COLO829 (cell line): ENCODE results near the gene PHGDH.
"Not testable (repeated sequence)": the region's sequence is repeated elsewhere in the genome, so short reads cannot be mapped to it uniquely, and the experiment has no call there.

Experiments
- DNase-seq: peaks from one replicate; pipeline ENCODE4 v3.0.0; 2012; ENCODE audit warnings: low spot score

Gene PHGDH

DNA sequence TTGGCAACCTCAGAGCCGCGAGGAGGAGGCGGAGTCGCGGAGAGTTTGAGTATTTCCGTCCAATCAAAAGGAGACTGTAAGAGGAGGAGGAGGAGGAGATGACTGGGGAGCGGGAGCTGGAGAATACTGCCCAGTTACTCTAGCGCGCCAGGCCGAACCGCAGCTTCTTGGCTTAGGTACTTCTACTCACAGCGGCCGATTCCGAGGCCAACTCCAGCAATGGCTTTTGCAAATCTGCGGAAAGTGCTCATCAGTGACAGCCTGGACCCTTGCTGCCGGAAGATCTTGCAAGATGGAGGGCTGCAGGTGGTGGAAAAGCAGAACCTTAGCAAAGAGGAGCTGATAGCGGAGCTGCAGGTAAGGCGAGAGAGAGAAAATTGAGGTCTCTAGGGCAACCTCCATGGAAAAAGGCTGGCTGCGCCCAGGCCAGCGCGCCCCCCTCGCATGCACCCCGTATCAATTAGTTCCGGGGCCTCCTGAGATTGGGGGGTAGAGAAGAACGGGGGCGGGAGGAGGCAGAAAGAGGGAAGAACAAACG is at the start of gene PHGDH:
PHGDH (plus strand) TSS at position 131 of the 538 bp plus-strand sequence; CDS start at position 220, 89 bp downstream.
- peak; percentile 89 for DNase-seq

- no peak for DNase-seq
Measured at GRCh38 chr1:119662034-119662437, 49.7 kb upstream of the PHGDH start.

- DNase-seq = no peak
Measured at GRCh38 chr1:119664067-119664466, 47.7 kb upstream of the PHGDH start.

DNA sequence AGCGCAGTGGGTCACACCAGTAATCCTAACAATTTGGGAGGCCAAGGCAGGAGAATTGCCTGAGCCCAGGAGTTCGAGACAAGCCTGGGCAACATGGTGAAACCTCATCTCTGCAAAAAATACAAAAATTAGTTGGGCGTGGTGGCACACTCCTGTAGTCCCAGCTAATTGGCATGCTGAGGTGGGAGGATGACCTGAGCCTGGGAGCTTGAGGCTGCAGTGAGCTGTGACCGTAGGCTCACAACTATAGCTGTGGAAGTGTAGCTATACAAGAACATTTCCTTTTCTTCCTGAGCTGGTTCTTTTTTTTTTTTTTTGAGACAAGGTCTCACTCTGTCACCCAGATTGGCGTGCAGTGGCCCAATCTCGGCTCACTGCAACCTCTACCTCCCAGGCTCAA is 44.6 kb upstream of the PHGDH start:
- DNase-seq = no peak

- DNase-seq = no peak
Measured at GRCh38 chr1:119670898-119671297, 40.8 kb upstream of the PHGDH start.

- peak; percentile 89 for DNase-seq
Measured at GRCh38 chr1:119673171-119673940, 38.4 kb upstream of the PHGDH start.

GRCh38 chr1:119674111-119674526 is 37.6 kb upstream of the PHGDH start:
- DNase-seq = peak; percentile 85

DNA sequence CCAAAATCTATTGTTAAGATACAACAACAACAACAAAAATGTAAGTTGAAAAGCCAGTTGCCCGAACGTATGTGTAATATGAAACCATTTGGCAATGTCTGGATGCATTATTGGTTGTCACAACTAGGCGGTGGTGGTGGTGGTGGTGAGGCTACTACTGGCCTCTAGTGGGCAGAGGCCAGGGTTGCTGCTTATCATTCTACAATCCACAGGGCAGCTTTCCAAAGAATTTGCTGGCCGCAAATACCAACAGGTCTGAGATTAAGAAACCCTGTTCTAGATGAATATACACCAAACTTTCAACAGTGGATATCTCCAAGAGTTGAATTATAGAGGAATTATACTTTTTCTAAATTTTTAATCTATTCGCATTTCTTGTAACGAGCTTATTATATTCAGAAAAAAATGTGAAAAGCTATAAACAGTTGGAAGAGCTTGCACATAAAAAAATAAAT is 36.9 kb upstream of the PHGDH start:
- DNase-seq = no peak

GRCh38 chr1:119675349-119676345 is 36.1 kb upstream of the PHGDH start:
- peak; percentile 80 for DNase-seq

DNA sequence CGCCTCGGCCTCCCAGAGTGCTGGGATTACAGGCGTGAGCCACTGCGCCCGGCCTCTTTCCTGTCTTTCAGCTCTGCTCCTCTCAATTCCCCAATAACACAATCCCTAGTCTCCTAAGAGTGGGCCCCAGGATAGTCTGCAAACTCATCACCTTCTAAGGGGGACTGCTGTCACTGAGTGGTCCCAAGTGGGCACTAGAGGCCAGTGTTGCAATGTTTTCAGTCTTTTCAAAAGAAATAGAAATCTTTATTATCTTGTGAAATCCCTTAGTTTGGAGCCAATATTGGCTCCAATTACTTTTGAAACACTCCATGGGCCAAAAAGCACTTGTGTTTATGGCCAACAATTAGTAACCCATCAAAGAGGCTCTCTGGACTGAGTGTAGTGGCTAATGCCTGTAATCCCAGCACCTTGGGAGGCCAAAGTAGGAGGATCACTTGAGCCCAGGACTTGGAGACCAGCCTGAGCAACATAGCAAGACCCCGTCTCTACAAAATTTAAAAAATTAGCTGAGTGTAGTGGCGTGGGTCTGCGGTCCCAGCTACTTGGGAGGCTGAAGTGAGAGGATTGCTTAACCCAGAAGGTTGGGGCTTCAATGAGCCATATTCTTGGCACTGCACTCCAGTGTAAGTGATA is 35.0 kb upstream of the PHGDH start:
- no peak for DNase-seq

GRCh38 chr1:119679223-119679622 is 32.5 kb upstream of the PHGDH start:
- no peak for DNase-seq

GRCh38 chr1:119680193-119680592 is 31.5 kb upstream of the PHGDH start:
- no peak for DNase-seq

DNA sequence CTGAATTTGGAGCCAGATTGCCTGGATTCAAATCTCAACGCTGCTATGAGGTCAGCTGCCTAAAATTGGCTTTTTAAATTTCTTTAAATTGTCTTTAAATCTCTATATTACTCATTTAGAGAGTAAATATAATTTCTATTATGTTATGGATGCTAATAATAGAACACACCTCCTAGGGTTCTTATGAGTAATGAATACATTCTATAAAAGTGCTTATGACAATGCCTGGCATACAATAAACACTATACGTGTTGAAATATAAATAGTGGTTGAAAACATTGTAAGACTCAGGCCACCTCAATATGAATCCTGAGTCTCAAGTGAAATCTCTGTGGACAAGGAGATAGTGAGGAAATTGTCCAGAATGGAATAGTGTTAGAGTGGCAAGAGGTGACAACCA is 31.0 kb upstream of the PHGDH start:
- no peak for DNase-seq

- no peak for DNase-seq
Measured at GRCh38 chr1:119681560-119681959, 30.2 kb upstream of the PHGDH start.

- DNase-seq = no peak
Measured at GRCh38 chr1:119682141-119682540, 29.6 kb upstream of the PHGDH start.

DNA sequence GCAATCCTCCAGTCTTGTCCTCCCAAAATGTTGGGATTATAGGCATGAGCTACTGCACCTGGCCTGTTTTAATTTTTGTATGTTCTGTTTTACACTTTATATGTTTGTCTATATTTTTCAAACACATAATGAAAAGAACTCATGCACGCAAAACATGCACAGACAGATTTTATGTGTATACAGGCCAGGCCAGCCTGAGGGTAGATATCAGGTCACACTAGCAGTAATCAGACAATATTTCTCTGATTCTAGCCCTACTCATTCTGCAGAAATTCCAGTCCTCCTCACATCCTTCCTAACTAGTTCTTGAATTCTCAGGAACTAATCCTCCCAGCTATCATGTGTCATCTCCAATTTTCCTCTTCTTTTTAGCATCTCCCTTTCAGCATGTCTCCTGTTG is 27.8 kb upstream of the PHGDH start:
- no peak for DNase-seq

GRCh38 chr1:119686661-119687060 is 25.1 kb upstream of the PHGDH start:
- no peak for DNase-seq

DNA sequence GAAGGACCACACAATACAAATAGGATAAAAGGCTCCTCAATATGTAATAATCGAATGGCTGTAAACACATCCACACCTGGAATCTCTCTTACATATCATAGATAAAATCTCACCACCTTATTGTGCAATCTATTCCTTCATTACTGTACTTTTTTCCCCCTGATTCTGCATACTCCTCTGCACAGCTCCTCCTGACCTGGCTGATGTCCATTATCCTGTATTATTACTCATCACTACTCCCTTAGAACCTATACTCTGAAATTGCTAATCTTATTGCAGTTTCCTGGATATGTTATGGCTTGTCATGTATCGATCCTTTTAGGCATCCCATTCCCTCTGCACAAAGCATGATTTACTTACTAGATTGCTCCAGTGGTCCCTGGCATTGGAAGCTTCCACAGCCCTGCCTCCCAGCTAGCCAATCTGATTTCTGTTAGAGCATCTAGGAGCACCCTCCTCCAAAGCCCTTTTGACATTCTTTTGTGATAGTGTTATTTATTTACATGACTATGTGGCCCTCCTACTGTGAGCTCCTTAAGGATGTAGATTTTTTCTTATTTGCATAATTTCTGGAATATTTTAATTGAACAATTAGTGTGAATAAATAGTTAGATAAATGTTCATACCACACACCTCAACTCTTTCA is 24.2 kb upstream of the PHGDH start:
- DNase-seq = no peak

DNA sequence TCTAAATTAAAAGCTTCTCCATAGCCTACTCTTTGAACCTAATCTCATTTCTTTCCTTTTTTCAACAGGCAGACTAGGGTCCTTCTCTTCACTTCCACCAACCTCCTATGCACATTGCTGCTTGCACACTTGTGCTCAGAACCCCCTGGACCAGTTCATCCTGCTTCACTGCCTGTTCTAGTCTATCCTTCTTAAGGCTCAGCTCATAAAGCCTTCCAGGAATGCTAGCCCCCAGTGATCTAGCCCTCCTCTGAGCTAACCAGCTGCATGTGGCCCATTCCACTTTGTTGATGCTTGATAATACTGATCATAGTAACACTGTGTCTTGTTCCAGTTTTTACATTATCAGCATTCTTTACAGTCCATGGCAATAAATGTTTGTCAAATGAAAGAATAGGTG is 22.9 kb upstream of the PHGDH start:
- no peak for DNase-seq

DNA sequence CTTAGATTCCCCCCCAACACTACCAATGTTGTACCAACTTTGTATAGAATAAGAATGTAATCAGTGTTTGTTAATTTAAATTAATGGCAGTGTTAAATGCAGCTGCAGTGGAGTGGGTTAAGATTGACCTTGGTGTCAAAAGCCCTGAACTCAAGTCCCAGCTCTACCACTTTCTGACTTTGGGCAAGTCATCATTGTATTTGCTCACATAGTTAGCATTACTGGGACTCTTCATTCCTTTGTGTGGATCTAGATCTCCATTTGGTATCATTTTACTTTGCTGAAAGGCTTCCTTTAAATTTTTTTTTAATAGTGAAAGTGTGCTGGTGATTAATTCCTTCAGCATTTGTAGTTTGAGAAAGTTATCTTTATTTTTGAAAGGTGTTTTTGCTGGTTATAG is 22.2 kb upstream of the PHGDH start:
- DNase-seq = no peak

GRCh38 chr1:119696863-119697262 is 14.9 kb upstream of the PHGDH start:
- DNase-seq = not testable (repeated sequence)

DNA sequence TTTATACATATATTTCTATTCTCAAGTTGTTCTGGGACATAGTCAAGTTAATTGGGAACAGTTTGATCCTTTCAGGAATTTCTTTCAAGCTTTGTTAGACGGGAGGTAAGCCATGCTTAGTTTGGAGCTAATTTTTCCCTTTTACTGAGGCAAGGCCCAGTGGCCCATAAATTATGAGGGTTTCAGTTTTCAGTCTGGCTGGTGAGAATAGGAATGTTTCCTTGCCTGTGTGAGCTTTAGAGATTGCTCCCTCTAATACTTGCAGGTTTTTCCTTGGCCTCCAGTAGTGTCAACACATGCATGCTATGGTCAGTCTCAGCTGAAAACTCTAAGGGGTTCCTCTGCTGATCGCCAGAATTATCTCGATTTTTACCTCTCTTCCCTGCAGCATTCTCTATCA is 14.1 kb upstream of the PHGDH start:
- no peak for DNase-seq
